ENCODE measurements around the gene EDAR.

The EDAR gene

DNA sequence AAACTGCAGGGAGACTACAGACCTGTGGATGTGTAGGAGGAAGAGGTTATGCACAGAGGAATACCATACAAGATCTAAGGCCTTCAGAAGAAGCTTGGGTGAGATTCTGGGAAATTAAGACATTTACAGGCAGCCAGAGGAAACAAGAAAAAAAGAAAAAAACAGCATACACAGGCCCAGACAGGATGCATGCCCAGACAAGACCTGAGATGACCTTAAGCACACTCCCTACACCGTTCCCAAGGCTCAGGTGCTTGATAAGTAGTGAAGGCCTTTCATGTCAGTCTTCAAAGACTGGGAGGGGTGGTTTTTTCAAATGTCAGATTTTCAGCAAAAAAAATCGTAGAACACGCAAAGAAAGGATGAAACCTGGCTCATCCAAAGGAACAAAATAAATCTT, 119.5 kb downstream of the EDAR start:
- Histone ChIP-seq H3K36me3 (ENCODE audit: control insufficient read depth in 1 of 2, insufficient read depth in 2 of 2, low read depth in 1 of 2, low read length in 2 of 2) (peaks cover 9 to 16% of the 10 kb centered on the region in 2 experiments), H2AK5ac (ENCODE audit: low read length, severe bottlenecking) (no peak overlapping the region), H4K8ac (ENCODE audit: low read length) (no peak overlapping the region), H4K91ac (ENCODE audit: low read length) (no peak overlapping the region), H3K23ac (ENCODE audit: low read length in 2 of 2) (no peak overlapping the region), H3K4ac (ENCODE audit: low read depth in 1 of 2, low read length in 2 of 2) (no peak overlapping the region), H3K4me3 (ENCODE audit: insufficient read depth in 1 of 2, low read depth in 1 of 2, low read length in 2 of 2) (no peak overlapping the region), H3K79me1 (replicated peaks; ENCODE audit: low read length, poor library complexity, severe bottlenecking) (no peaks in the 10 kb centered on the region), H3K27ac (ENCODE audit: low read length, poor library complexity, severe bottlenecking) (no peak overlapping the region), H3K4me1 (ENCODE audit: control insufficient read depth, insufficient read depth, low read depth, low read length) (no peaks in the 10 kb centered on the region), H2BK120ac (ENCODE audit: low read depth, low read length) (no peak overlapping the region), H3K14ac (ENCODE audit: low read length in 2 of 2) (no peak overlapping the region), H3K27me3 (ENCODE audit: control insufficient read depth in 1 of 2, insufficient read depth in 1 of 2, low read length in 2 of 2) (no peaks in the 10 kb centered on the region), H2BK15ac (ENCODE audit: low read depth, poor library complexity, severe bottlenecking) (no peak overlapping the region), H3K4me2 (ENCODE audit: low read length, poor library complexity, severe bottlenecking) (no peak overlapping the region), H3K9ac (ENCODE audit: low read length) (no peak overlapping the region), H2BK5ac (ENCODE audit: low read depth, low read length, poor library complexity, severe bottlenecking) (no peak overlapping the region), H3K9me3 (ENCODE audit: control insufficient read depth, low read length) (peaks cover 29% of the 10 kb centered on the region), H3K18ac (ENCODE audit: low read depth in 1 of 2, low read length in 2 of 2) (no peak overlapping the region), H2BK12ac (ENCODE audit: low read length in 2 of 2) (no peak overlapping the region), H2AFZ (ENCODE audit: low read depth, low read length) (no peak overlapping the region)
- 100% methylated on average over 2 of the region's 3 CpGs for WGBS
- DNase-seq, result no peak

DNA sequence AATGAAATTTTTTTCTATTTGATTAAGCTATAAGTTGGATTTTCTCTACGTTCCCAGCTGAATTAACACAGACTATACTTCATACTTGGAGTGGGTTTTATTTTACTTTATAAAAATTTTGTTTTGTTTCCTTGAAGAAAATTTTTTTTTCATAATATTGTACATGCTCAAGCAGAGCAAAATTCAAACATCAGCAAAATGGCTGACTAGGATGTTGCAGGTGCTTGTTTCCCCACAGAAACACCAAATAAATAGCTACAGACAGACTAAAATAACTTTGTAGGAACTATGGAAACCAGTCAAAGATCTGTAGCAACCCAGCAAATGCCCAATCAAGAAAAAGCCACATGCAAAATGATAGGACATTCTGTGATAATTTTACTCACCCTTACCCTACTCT, 120.1 kb downstream of the EDAR start:
- Histone ChIP-seq H3K27me3 (ENCODE audit: control insufficient read depth in 1 of 2, insufficient read depth in 1 of 2, low read length in 2 of 2) (no peaks in the 10 kb centered on the region), H3K9ac (ENCODE audit: low read length) (no peak overlapping the region), H2AFZ (ENCODE audit: low read depth, low read length) (no peak overlapping the region), H3K4me1 (ENCODE audit: control insufficient read depth, insufficient read depth, low read depth, low read length) (no peaks in the 10 kb centered on the region), H2BK12ac (ENCODE audit: low read length in 2 of 2) (no peak overlapping the region), H3K14ac (ENCODE audit: low read length in 2 of 2) (no peak overlapping the region), H3K9me3 (ENCODE audit: control insufficient read depth, low read length) (peaks cover 29% of the 10 kb centered on the region), H3K79me1 (replicated peaks; ENCODE audit: low read length, poor library complexity, severe bottlenecking) (no peaks in the 10 kb centered on the region), H4K8ac (ENCODE audit: low read length) (no peak overlapping the region), H3K18ac (ENCODE audit: low read depth in 1 of 2, low read length in 2 of 2) (no peak overlapping the region), H3K4ac (ENCODE audit: low read depth in 1 of 2, low read length in 2 of 2) (no peak overlapping the region), H3K36me3 (ENCODE audit: control insufficient read depth in 1 of 2, insufficient read depth in 2 of 2, low read depth in 1 of 2, low read length in 2 of 2) (peaks cover 9 to 16% of the 10 kb centered on the region in 2 experiments), H2AK5ac (ENCODE audit: low read length, severe bottlenecking) (no peak overlapping the region), H2BK15ac (ENCODE audit: low read depth, poor library complexity, severe bottlenecking) (no peak overlapping the region), H3K4me2 (ENCODE audit: low read length, poor library complexity, severe bottlenecking) (no peak overlapping the region), H2BK120ac (ENCODE audit: low read depth, low read length) (no peak overlapping the region), H4K91ac (ENCODE audit: low read length) (no peak overlapping the region), H2BK5ac (ENCODE audit: low read depth, low read length, poor library complexity, severe bottlenecking) (no peak overlapping the region), H3K23ac (ENCODE audit: low read length in 2 of 2) (no peak overlapping the region), H3K4me3 (ENCODE audit: insufficient read depth in 1 of 2, low read depth in 1 of 2, low read length in 2 of 2) (no peak overlapping the region), H3K27ac (ENCODE audit: low read length, poor library complexity, severe bottlenecking) (no peak overlapping the region)
- no CpG with 5 or more reads among the region's 1 CpG for WGBS
- no peak for DNase-seq

DNA sequence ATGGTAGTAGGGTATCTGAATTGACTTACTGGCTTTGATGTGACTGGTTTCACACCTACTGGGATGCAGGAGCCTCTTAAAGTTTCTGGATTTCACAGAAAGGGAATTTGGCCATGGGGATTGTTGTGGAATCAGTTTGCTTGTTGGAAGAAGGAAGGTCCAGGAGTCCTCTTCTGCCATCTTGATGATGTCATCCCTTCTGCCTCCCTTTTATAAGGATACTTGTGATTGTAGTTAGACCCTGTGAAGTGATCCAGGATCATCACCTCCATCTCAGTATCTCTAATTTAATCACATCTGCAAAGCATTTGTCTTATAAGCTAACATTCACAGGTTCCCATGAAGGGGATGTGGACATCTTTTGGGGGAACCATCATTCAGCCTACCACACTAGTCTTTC, 123.0 kb downstream of the EDAR start:
- Histone ChIP-seq H3K23ac (ENCODE audit: low read length in 2 of 2) (no peak overlapping the region), H3K79me1 (replicated peaks; ENCODE audit: low read length, poor library complexity, severe bottlenecking) (peaks cover 4% of the 10 kb centered on the region), H3K14ac (ENCODE audit: low read length in 2 of 2) (no peak overlapping the region), H3K36me3 (ENCODE audit: control insufficient read depth in 1 of 2, insufficient read depth in 2 of 2, low read depth in 1 of 2, low read length in 2 of 2) (peaks cover 6 to 16% of the 10 kb centered on the region in 2 experiments), H3K4me3 (ENCODE audit: insufficient read depth in 1 of 2, low read depth in 1 of 2, low read length in 2 of 2) (no peak overlapping the region), H3K27ac (ENCODE audit: low read length, poor library complexity, severe bottlenecking) (no peak overlapping the region), H2BK120ac (ENCODE audit: low read depth, low read length) (no peak overlapping the region), H2AK5ac (ENCODE audit: low read length, severe bottlenecking) (no peak overlapping the region), H2AFZ (ENCODE audit: low read depth, low read length) (no peak overlapping the region), H3K4ac (ENCODE audit: low read depth in 1 of 2, low read length in 2 of 2) (no peak overlapping the region), H3K27me3 (ENCODE audit: control insufficient read depth in 1 of 2, insufficient read depth in 1 of 2, low read length in 2 of 2) (no peaks in the 10 kb centered on the region), H4K91ac (ENCODE audit: low read length) (no peak overlapping the region), H3K18ac (ENCODE audit: low read depth in 1 of 2, low read length in 2 of 2) (no peak overlapping the region), H2BK5ac (ENCODE audit: low read depth, low read length, poor library complexity, severe bottlenecking) (no peak overlapping the region), H3K9ac (ENCODE audit: low read length) (no peak overlapping the region), H3K9me3 (ENCODE audit: control insufficient read depth, low read length) (peaks cover 25% of the 10 kb centered on the region), H3K4me1 (ENCODE audit: control insufficient read depth, insufficient read depth, low read depth, low read length) (no peaks in the 10 kb centered on the region), H2BK12ac (ENCODE audit: low read length in 2 of 2) (no peak overlapping the region), H4K8ac (ENCODE audit: low read length) (no peak overlapping the region), H2BK15ac (ENCODE audit: low read depth, poor library complexity, severe bottlenecking) (no peak overlapping the region), H3K4me2 (ENCODE audit: low read length, poor library complexity, severe bottlenecking) (no peak overlapping the region)
- no peak for DNase-seq

DNA sequence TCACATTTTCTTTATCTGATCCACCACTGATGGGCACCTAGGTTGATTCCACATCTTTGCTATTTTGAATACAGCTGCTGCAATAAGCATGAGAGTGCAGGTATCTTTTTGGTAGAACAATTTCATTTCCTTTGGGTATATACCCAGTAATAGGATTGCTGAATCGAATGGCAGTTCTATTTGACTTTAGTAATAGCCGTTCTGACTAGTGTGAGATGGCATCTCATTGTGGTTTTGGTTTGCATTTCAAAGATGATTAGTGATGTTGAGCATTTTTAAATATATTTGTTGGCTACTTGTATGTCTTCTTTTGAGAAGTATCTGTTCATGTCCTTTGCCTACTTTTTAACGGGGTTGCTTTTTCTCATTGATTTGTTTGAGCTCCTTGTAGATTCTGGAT, 130.1 kb downstream of the EDAR start:
- Histone ChIP-seq H3K4me2 (ENCODE audit: low read length, poor library complexity, severe bottlenecking) (no peak overlapping the region), H2AK5ac (ENCODE audit: low read length, severe bottlenecking) (no peak overlapping the region), H3K4ac (ENCODE audit: low read depth in 1 of 2, low read length in 2 of 2) (no peak overlapping the region), H3K79me1 (replicated peaks; ENCODE audit: low read length, poor library complexity, severe bottlenecking) (peaks cover 4% of the 10 kb centered on the region), H3K18ac (ENCODE audit: low read depth in 1 of 2, low read length in 2 of 2) (no peak overlapping the region), H3K9ac (ENCODE audit: low read length) (no peak overlapping the region), H3K4me1 (ENCODE audit: control insufficient read depth, insufficient read depth, low read depth, low read length) (no peaks in the 10 kb centered on the region), H2BK15ac (ENCODE audit: low read depth, poor library complexity, severe bottlenecking) (no peak overlapping the region), H3K9me3 (ENCODE audit: control insufficient read depth, low read length) (no peaks in the 10 kb centered on the region), H3K36me3 (ENCODE audit: control insufficient read depth in 1 of 2, insufficient read depth in 2 of 2, low read depth in 1 of 2, low read length in 2 of 2) (peaks cover 0 to 3% of the 10 kb centered on the region in 2 experiments), H3K27me3 (ENCODE audit: control insufficient read depth in 1 of 2, insufficient read depth in 1 of 2, low read length in 2 of 2) (no peaks in the 10 kb centered on the region), H2BK5ac (ENCODE audit: low read depth, low read length, poor library complexity, severe bottlenecking) (no peak overlapping the region), H3K4me3 (ENCODE audit: insufficient read depth in 1 of 2, low read depth in 1 of 2, low read length in 2 of 2) (no peak overlapping the region), H3K27ac (ENCODE audit: low read length, poor library complexity, severe bottlenecking) (no peak overlapping the region), H4K8ac (ENCODE audit: low read length) (no peak overlapping the region), H2BK120ac (ENCODE audit: low read depth, low read length) (no peak overlapping the region), H4K91ac (ENCODE audit: low read length) (no peak overlapping the region), H3K23ac (ENCODE audit: low read length in 2 of 2) (no peak overlapping the region), H3K14ac (ENCODE audit: low read length in 2 of 2) (no peak overlapping the region), H2BK12ac (ENCODE audit: low read length in 2 of 2) (no peak overlapping the region), H2AFZ (ENCODE audit: low read depth, low read length) (no peak overlapping the region)
- no peak for DNase-seq
- 95% methylated on average over 3 of the region's 3 CpGs for WGBS

All from mesenchymal stem cell (in vitro differentiated cells and primary cell).